Stimulated activated CD8-positive, alpha-beta memory T cell treated with anti-CD3 and anti-CD28 coated beads, Interleukin-7, amount 100 ng/mL, for 48 hours (primary cell): ENCODE measurements around the gene TENT4B.
"Not testable (repeated sequence)": the region's sequence is repeated elsewhere in the genome, so short reads cannot be mapped to it uniquely, and the experiment has no call there.

Experiments used
- DNase-seq, 2 donors: peaks; one replicate each; pipeline ENCODE4 v3.0.0-alpha.2; 2020; ENCODE audit warnings: low read depth in 1 of 2; ENCODE audit errors: extremely low read depth in 1 of 2

The TENT4B gene

DNA sequence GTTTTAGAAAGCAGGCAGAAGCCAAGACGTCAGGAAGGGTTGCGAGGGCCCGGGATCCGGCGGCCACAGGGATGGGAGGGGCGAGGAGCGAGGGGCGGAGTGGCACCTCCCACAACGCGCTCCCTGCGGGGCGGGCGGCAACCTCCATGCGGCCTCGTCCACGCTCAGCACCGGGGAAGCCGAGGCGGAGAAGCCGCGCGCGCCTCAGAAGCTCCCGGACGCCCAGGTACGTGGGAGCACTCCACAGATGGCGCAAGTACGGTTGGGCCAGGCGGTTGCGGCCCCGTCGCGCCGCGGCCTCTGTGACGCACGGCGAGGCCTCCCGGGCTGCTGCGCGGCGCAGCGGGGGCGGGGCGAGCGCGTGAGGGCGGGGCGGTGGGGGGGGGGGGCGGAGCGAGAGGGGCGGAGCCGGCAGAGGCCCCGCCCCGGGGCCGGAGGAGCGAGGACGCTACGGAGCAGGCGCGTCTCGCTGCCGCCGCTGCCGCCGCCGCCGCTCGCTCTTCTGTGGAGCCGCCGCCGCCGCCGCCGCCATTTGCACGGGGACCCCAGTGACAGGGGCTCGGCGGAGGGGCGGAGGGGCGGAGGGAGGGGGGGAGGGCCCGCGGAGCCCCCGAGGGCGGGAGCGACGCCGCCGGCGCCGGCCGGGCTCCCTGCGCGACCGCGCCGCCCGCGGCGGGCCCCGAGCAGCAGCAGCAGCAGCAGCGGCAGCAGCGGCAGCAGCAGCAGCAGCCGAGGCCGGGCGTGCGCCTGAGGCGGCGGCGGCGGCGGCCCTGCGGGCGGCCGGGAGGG is at the start of gene TENT4B:
TSS of gene TENT4B (plus strand) at position 500 of the 789 bp plus-strand sequence. CDS start 316 bp downstream, outside the sequence.
- DNase-seq, result peak; percentile 68 to 75

DNA sequence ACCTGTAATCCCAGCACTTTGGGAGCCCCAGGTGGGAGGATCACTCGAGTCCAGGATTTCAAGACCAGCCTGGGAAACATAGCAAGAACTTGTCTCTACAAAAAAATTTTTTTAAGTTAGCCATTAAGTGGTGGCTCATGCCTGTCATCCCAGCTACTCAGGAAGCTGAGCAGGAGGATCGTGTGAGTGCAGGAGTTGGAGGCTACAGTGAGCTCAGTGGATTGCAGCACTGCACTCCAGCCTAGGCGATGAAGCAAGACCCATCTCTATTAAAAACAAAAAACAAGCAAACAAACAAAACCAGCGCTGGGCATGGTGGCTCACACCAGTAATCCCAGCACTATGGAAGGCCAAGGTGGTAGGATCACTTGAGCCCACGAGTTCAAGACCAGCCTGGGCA is 49.3 kb upstream of the TENT4B start:
- no peak for DNase-seq

DNA sequence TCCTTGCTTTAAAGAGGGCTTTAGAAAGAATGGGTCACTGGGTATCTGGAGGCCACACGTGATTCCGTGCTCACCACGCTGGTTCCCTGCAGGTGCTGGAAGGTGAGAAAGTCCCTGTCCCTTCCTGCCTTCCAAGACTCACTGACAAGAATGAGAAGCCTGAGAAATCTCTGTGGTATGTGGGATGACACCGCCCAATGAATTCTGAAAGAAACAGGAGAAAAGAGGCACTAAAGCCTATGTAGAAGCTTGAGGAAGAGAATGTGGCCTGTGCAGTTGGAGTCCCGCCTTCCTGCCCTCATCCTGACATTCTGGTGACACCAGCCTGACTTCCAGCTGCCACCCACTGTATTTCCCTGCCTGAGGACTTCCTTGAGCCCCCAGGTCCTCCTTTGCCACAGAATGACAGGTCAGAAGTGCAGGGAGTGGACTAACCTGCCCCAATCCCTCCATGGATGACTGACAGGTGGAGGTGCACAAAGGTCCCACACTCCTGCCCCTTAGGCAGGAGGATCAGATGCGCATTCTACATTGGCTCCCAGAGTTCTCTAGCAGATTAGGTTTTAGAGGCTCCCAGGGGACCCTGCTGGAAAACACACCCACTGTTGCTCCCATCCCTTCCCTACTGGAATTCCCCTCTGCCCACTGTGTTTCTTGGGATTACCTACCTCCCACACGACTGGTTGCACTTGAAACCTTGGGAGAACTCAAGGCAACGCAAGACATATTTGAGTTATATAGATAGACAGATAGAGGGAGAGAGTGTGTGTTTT is 38.6 kb upstream of the TENT4B start:
- no peak for DNase-seq

DNA sequence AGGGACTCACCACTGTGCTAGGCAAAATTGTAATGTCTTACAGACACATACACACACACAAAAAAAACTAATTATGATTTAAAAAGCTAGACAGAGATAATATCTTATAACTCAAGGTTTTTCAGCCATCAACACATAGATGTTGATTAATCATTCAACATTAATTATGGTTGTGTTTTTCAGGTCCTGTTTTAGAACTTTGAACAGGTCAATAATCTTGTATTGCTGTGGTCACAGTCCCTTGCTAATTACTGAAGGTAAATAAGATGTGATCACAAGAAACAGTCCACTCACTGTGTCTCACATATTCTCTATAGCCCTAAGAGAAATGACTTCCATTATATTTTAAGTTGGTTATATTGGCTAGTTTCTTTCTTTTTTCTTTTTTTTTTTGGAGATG is 32.4 kb upstream of the TENT4B start:
- DNase-seq, result no peak

DNA sequence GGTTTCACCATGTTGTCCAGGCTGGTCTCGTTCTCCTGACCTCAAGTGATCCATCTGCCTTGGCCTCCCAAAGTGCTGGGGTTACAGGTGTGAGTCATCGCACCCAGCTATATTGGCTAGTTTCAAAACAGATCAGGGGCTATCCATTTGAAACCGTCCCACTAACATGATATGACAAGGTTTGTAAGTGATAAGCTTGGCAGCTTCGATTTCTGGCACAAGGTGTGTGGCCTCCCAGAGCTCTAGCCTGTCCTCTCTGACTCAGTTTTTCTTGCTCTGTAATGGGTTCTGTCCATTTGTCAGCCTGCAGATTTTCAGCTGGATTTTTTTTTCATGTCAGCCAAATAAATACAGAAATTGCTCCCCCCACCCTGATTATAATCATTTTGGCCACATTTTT is 31.8 kb upstream of the TENT4B start:
- DNase-seq, result peak in 1 of 2 donors; percentile 10

DNA sequence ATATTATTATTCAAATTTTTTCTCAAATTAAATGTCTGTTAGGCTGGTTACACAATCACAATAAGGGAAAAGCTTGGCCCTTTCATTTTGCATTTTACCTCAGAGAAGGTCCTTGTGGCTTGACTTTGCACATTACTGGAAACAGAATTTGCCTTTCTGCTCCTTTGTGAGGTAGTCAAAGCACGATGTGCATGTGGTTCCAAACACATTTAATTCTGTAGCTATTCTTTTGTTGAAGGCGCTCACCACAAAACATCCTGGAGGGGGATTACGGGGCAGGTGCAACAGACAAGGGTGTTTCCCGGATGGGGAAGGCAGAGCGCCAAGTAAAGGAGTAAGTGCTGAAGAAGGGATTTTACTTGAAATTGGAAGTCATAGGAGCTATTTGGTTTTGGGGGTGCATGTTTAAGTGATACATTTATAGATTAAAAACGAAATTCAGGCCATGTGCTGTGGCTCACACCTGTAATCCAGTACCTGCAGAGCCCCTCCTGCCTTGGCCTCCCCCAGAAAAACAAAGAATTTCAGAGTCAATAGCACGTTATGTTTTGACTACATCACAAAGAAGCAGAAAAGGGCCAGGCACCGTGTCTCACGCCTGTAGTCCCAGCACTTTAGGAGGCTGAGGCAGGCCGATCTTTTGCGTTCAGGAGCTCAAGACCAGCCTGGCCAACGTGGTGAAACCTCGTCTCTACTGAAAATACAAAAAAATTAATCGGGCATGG is 31.2 kb upstream of the TENT4B start:
- DNase-seq, result peak in 1 of 2 donors; percentile 13

DNA sequence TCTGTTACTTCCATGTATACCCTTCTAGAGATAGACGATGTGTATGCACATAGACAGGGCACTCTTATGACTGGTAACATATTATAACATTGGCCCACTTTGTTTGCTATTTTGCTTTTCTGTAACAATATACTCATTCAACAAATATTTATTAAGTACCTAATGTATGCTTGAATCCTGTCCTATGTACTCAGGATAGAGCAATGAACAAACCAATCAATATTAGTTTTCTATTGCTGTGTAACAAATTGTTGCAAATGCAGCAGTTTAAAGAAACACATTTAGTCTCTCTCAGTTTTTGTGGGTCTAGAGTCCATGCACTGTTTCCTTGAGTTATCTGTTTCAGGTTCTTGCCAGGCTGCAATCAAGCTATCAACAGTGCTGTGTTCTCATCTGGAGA is 29.7 kb upstream of the TENT4B start:
- DNase-seq, result no peak

DNA sequence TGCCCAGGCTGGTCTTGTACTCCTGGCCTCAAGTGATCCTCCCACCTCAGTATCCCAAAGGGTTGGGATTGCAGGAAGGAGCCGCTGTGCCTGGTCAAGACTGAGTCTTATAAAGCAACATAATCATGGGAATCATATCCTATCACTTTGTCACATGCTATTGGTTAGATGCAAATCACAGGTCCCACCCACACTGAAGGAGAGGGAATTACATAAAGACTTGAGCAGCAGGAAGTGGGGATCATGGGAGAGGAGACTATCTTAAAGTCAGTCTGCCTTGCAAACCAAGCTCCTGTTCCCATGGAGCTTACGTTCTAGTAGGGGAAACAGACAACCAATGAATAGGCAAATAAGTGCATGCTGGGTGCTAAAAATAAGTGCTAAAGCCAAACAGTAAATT is 28.3 kb upstream of the TENT4B start:
- no peak for DNase-seq

DNA sequence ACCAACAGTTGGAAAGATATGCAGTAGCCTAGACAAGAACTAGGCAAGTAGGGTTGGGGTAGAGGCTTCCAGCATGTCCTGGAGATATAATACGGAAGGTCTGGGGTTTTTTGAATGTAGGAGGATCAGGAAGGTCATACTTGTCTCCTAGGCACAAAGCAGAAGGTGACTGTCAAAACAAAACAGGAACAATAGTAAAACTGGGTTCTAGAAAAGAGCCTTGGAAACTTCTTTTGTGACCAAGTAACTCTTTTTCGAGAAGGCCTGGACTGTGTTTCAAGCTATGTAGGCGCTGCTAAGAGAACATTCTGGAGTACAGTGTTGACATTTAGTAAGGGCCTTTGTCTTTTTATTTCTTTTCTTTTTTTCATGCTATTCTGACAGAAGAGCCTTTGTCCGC is 26.9 kb upstream of the TENT4B start:
- DNase-seq, result no peak

DNA sequence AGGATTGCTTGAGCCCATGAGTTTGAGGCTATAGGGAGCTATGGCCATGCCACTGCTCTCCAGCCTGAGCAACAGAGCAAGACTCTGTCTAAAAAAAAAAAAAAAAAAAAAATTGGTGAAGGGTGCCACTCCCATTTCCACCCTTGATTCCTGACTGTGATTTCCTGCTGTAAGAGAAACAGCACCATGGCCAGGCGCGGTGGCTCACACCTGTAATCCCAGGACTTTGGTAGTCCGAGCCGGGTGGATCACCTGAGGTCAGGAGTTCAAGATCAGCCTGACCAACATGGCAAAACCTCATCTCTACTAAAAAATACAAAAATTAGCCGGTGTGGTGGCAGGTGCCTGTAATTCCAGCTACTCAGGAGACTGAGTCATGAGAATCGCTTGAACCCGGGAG is 20.5 kb upstream of the TENT4B start:
- DNase-seq, result not testable (repeated sequence)

DNA sequence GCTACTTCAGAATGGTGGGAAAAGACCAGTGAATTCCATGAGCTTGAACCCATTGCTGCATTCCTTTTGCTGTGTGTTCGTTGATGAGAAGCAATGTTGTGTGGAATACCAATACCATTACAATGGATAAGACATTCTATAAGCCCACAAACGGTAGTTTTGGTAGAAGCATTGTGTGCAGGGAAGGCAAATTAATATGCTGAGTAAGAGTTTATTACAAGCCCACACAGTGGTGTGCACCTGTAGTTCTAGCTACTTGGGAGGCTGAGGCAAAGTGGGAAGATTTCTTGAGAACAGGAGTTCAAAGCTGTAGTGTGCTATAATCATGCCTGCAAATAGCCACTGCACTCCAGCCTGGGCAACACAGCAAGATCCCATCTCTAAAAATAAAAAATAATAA is 19.9 kb upstream of the TENT4B start:
- DNase-seq, result no peak

DNA sequence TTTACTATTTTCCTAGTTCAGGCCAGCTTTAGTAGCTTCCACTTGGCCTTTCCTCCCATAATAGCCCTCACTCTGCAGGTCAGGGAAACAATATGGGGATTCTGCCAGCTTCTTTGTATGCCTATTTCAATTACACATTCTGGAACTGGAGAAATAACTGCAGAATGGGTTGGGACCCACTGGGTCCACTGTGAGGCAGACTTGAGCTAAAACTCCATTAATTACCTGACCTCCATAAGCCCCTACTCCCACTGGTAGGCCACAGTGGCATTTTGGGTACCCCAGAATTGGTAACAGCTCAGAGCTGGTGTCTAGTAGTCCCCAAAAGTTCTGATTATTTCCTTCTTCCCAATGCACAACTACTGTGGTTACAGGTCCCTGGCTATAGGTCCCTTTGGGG is 16.7 kb upstream of the TENT4B start:
- no peak for DNase-seq

DNA sequence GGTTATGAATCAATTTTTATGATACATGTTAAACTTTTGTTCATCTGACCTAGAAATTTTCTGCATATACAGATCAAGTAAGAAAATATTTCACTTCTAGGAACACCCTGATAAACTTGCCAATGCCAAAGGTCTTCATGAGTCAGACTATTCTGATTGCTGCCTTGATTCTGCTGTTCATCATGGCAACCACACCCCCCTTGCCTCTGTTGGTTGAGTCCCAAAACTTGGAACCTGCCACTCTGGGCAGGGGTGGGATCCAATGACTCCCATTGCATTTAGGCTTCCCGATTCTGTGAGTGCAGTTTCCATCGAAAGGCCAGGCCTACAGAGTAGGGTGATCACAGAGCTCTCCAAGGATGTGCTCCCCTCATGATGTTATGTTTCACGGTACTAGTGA is 15.8 kb upstream of the TENT4B start:
- no peak for DNase-seq

DNA sequence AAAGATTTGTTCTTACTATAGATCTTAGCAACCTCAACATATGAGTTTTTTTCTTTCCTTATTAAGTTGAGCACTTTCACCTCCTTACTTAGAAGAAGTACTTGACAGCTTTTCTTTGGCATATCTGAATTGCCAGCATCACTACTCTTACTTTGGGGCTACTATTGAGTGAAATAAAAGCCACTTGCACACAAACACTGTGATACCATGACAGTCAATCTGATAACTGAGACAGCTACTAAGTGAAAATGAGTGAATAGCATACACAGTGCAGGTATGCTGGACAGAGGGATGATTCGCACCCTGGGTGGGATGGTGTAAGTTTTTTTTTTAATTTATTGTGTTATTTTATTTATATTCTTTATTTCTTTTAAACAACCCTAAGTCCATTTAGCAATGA is 13.5 kb upstream of the TENT4B start:
- no peak for DNase-seq

DNA sequence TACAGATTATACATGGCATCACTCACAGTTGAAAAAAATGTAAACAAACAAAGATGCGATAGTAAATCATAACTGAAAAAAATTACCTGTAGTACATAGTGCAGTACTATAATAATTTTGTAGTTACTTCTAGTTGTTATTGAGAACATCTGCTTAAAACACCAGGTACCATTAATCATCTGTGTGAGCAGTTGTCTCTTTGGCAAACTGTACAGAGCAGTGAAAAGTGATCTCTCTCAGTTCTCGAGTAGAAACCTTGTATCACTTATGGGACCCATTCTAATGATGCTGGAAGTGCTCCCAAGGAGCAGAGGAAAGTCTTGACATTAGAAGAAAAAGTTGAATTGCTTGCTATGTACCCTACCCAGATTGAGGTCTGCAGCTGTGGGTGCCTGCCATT is 8.9 kb upstream of the TENT4B start:
- no peak for DNase-seq

DNA sequence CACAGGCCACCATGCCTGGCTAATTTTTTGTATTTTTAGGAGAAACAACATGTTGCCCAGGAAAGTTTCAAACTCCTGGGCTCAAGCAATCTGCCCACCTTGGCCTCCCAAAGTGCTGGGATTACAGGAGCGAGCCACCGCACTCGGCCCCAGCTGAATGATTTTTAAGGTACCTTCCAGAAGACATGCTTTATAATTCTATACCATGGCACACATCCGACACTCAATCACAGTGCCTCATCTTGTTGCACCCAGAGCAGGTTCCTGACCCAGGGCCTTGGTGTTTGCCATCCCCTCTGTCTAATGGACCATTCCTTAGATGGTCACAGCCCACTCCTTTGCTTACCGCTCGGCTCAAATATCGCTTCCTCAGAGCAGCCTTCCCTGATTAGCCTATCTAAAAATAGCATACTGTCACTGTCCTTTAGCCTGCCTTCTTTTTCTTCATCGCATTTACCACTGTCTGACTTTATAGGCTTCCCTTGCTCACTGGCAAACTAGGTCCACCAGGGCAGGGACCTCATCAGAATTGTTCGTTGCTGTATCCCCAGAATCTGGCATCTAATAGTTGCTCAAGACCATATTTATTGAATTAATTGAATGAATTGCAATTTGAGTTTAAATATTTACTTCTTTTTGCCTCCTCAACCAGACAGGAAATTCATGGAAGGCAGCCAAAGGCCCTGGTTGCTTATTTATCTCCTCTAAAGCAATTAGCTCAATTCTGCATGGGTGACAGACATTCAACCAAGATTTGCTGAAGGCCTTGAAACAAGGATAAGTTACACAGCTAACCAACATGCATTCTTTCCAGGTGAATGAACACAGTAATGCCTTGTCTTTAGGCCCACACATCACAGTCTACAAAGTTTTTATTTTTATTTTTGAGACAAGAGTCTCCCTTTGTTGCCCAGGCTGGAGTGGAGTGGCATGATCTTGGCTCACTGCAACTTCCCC is 6.3 kb upstream of the TENT4B start:
- no peak for DNase-seq

DNA sequence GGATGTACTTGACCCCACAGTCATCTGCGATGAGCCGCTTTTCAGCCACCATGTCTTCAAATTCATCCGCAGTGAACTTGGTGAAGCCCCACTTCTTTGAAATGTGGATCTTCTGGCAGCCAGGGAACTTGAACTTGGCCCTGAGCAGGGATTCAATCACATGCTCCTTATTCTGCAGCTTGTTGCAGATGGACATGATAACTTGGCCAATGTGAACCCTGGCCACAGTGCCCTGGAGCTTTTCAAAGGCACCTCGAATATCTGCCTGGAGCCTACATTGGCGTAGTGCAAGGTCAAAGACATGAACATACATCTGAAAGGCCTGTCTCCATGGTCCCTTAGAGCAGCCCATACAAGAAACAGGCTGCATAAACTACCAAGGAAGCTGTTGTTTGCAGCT is 1.8 kb upstream of the TENT4B start:
- no peak for DNase-seq

DNA sequence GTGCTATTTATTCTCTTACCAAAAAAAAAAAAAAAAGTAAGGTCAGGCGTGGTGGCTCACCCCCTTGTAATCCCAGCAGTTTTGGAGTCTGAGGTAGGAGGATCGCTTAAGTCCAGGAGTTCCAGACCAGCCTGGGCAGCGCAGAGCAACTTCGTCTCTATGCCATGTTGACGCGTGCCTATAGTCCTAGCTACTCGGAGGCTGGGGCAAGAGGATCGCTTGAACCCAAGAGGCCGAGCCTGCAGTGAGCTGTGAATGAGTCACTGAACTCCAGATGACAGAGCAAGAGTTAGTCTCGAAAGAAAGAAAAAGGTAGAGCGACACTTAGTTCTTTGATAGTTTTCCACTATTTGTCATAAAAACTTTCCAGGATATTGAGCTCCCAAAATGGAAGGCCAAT is 1.4 kb upstream of the TENT4B start:
- DNase-seq, result no peak

DNA sequence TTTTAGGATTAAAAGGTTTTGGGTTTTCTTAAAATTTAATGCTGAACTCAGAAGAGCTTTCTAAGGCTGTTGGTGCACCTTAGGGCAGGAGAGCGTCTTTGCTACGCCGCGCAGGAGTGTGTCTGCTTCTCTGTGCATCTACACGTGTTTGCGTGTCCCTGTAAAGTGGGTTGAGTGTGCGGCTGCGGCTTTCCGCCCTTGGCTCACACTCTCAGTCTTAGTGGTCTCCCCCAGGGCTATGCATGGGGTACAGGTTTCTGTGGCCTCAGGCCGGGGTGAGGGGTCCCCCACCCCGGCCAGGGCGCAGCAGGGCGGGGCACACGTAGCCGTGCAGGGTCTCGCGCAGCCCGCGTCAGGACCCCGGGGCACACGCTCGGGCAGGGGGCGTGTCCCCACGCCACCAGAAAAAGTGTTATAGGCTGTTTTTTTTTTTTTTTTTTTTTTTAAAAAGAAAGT is 727 bp upstream of the TENT4B start:
- DNase-seq, result peak; percentile 62 to 83
